HepG2 (cell line): ENCODE results near the gene SEC16A. TPM values are rescaled to one million over a fixed set of nuclear protein-coding genes. Genes with fewer than 3 reads are reported as not detected.

Experiments used
- GABPA ChIP-seq, 2 experiments: IDR thresholded peaks; 2 replicates each; pipeline ENCODE4 v1.6.1; 2011 to 2016; ENCODE audit warnings: low read depth in 2 of 2, low read length in 1 of 2, missing biosample characterization in 1 of 2, missing genetic modification characterization in 1 of 2
- GATAD1 ChIP-seq: IDR thresholded peaks from 2 replicates; pipeline ENCODE4 v1.6.1; 2016; ENCODE audit warnings: missing genetic modification reagents, missing compliant biosample characterization
- GRHL1 ChIP-seq: sonication (generic); formaldehyde crosslinking; conservative IDR thresholded peaks from 2 replicates; pipeline ENCODE4 v1.8.0; 2022; ENCODE audit warnings: missing genetic modification reagents
- PRDM4 ChIP-seq: sonication (generic); formaldehyde crosslinking; IDR thresholded peaks from 2 replicates; pipeline ENCODE4 v1.9.0; 2021; ENCODE audit warnings: missing genetic modification reagents, borderline replicate concordance
- RERE ChIP-seq: IDR thresholded peaks from 2 replicates; pipeline ENCODE4 v1.6.1; 2016; ENCODE audit warnings: low read depth, missing genetic modification reagents, missing compliant biosample characterization
- SMC3 ChIP-seq: IDR thresholded peaks from 2 replicates; pipeline ENCODE4 v1.6.1; 2011; ENCODE audit warnings: low read length, improper control_type of control experiment
- SOX6 ChIP-seq, 2 experiments: fragments of 450-650 bp in 1 of 2; sonication (generic) in 1 of 2; formaldehyde crosslinking in 1 of 2; IDR thresholded peaks; 2 replicates each; pipeline versions ENCODE4 v1.4.0 to v1.6.1; 2017 to 2020; ENCODE audit warnings: antibody characterized with exemption in 1 of 2, mild to moderate bottlenecking in 1 of 2, missing genetic modification reagents in 1 of 2
- ZMYM2 ChIP-seq: sonication (generic); formaldehyde crosslinking; IDR thresholded peaks from 2 replicates; pipeline ENCODE4 v1.8.0; 2022; ENCODE audit warnings: mild to moderate bottlenecking, missing genetic modification reagents
- ZNF232 ChIP-seq: sonication (generic); formaldehyde crosslinking; IDR thresholded peaks from 2 replicates; pipeline ENCODE4 v1.4.0; 2020; ENCODE audit warnings: missing genetic modification reagents, borderline replicate concordance
- ZNF235 ChIP-seq: sonication (generic); formaldehyde crosslinking; IDR thresholded peaks from 2 replicates; pipeline ENCODE4 v1.8.1; 2023; ENCODE audit warnings: mild to moderate bottlenecking, missing genetic modification reagents, borderline replicate concordance
- ZNF281 ChIP-seq: sonication (generic); formaldehyde crosslinking; IDR thresholded peaks from 2 replicates; pipeline ENCODE4 v1.4.0; 2020; ENCODE audit warnings: missing genetic modification reagents, borderline replicate concordance
- ZNF317 ChIP-seq: sonication (generic); formaldehyde crosslinking; IDR thresholded peaks from 2 replicates; pipeline ENCODE4 v1.5.0; 2020; ENCODE audit warnings: mild to moderate bottlenecking, missing genetic modification reagents
- ZNF557 ChIP-seq: sonication (generic); formaldehyde crosslinking; IDR thresholded peaks from 2 replicates; pipeline ENCODE4 v1.4.0; 2020; ENCODE audit warnings: missing genetic modification reagents
- ZNF746 ChIP-seq: sonication (generic); formaldehyde crosslinking; IDR thresholded peaks from 2 replicates; pipeline ENCODE4 v1.8.0; 2022; ENCODE audit warnings: mild to moderate bottlenecking, missing genetic modification reagents
- ZNF780A ChIP-seq: sonication (generic); formaldehyde crosslinking; IDR thresholded peaks from 2 replicates; pipeline ENCODE4 v1.8.0; 2022; ENCODE audit warnings: mild to moderate bottlenecking, missing genetic modification reagents, moderate library complexity
- polyA plus RNA-seq, 8 experiments: library from polyadenylated mRNA; depleted of rRNA in 3 of 8; stranded (reverse) in 7 of 8; unstranded in 1 of 8; fragments of >200 nt; fragmentation: Illumina TruSeq in 4 of 8; extraction: Trizol in 4 of 8; gene quantifications; 2 replicates each; pipeline versions ENCODE4 v1.2.1 to v1.2.3, GENCODE V29; 2011 to 2016; ENCODE audit warnings: low read depth in 4 of 8, missing spikeins in 1 of 8, mixed read lengths in 1 of 8; ENCODE audit not compliant: insufficient read depth in 1 of 8
- total RNA-seq, 5 experiments: library from RNA; depleted of rRNA; stranded (reverse); fragments of >200 nt; fragmentation: Illumina TruSeq; extraction: Trizol; gene quantifications; 2 replicates each; pipeline ENCODE4 v1.2.3, GENCODE V29; 2016; ENCODE audit warnings: low read depth in 1 of 5

Gene SEC16A
- total and polyA plus RNA-seq, 2 of the 13 experiments (the other 11 are each of a cell fraction or from before 2014, with no cell fraction given) = 15.9 to 18.9 TPM

- TF ChIP-seq ZNF281 (CRISPR knock-in tag) (peak; percentile 9; the same call in 1 of the 2 replicates), ZNF746 (CRISPR knock-in tag) (no peak), GRHL1 (CRISPR knock-in tag) (no peak), RERE (CRISPR knock-in tag) (no peak), ZNF232 (CRISPR knock-in tag) (peak; percentile 14; the same call in 1 of the 2 replicates), SMC3 (peak; percentile 24; the same call in 1 of the 2 replicates), ZNF235 (no peak), ZMYM2 (CRISPR knock-in tag) (no peak), PRDM4 (CRISPR knock-in tag) (no peak), GATAD1 (CRISPR knock-in tag) (peak; percentile 89), ZNF317 (no peak), SOX6 (IDR thresholded peaks at IDR 0.05) (no peak), SOX6 (CRISPR knock-in tag; IDR thresholded peaks at IDR 0.05) (peak; percentile 15; the same call in 1 of the 2 replicates), ZNF557 (CRISPR knock-in tag) (no peak), ZNF780A (CRISPR knock-in tag) (0 out of 2 replicates have a peak, but pooled peaks have one; percentile 42), GABPA (IDR thresholded peaks at IDR 0.05; ENCODE audit: low read depth, low read length) (peak; percentile 98), GABPA (CRISPR knock-in tag; IDR thresholded peaks at IDR 0.05; ENCODE audit: low read depth) (peak; percentile 85)
Measured at GRCh38 chr9:136400038-136400834, 82.6 kb downstream of the SEC16A start, which contains the start of gene SNAPC4 (continued).
